Activated CD8-positive, alpha-beta T cell treated with anti-CD3 and anti-CD28 coated beads for 36 hours (primary cell): ENCODE data around the gene KRT80. TPM values are rescaled to one million over a fixed set of nuclear protein-coding genes. Genes with fewer than 3 reads are reported as not detected.

Experiments
- ATAC-seq: fragments of 200-7000 bp; cut with Tn5 transposase; one replicate; pipeline ENCODE4 v1.10.0; 2021; ENCODE audit warnings: mild to moderate bottlenecking, moderate library complexity
- CTCF ChIA-PET: fragments of 350-600 bp; sonication (Branson Sonifier 250); formaldehyde crosslinking; loops from one replicate; lab custom pipeline; 2021; ENCODE audit warnings: antibody characterized with exemption; lab: Charles Lee
- POLR2A ChIA-PET: fragments of 350-600 bp; sonication (Branson Sonifier 250); formaldehyde crosslinking; loops from one replicate; lab custom pipeline; 2021; ENCODE audit warnings: antibody characterized with exemption; lab: Charles Lee
- DNase-seq: peaks from one replicate; pipeline ENCODE4 v3.0.0-alpha.2; 2020
- H3K27ac Mint-ChIP-seq: one replicate; pipeline ENCODE4 v1.8.0; 2021; ENCODE audit warnings: mild to moderate bottlenecking, mixed read lengths
- H3K27me3 Mint-ChIP-seq: one replicate; pipeline ENCODE4 v1.8.0; 2021; ENCODE audit warnings: mixed read lengths
- H3K36me3 Mint-ChIP-seq: one replicate; pipeline ENCODE4 v1.8.0; 2021; ENCODE audit warnings: low read depth, mixed read lengths
- H3K4me1 Mint-ChIP-seq: one replicate; pipeline ENCODE4 v1.8.0; 2021; ENCODE audit warnings: low read depth, mixed read lengths
- H3K4me3 Mint-ChIP-seq: one replicate; pipeline ENCODE4 v1.8.0; 2021; ENCODE audit warnings: mild to moderate bottlenecking, moderate library complexity, mixed read lengths
- H3K9me3 Mint-ChIP-seq: one replicate; pipeline ENCODE4 v1.8.0; 2021; ENCODE audit warnings: mixed read lengths
- intact Hi-C: fragments of 100-400 bp; cut with micrococcal nuclease; formaldehyde crosslinking; loops from one replicate; pipeline ENCODE4 v1.10.0; 2022
- total RNA-seq, 2 experiments: library from RNA; stranded (reverse); gene quantifications; one replicate each; pipeline ENCODE4 v1.2.3, GENCODE V29; 2021
- TF ChIP-seq, protein P1 (sequence below): fragments of 200-600 bp; IDR thresholded peaks from one replicate; pipeline ENCODE4 v1.8.0; 2022; ENCODE audit warnings: antibody characterized with exemption, mild to moderate bottlenecking

Gene KRT80
- total RNA-seq, 2 experiments from 2014 or later = not detected

DNA sequence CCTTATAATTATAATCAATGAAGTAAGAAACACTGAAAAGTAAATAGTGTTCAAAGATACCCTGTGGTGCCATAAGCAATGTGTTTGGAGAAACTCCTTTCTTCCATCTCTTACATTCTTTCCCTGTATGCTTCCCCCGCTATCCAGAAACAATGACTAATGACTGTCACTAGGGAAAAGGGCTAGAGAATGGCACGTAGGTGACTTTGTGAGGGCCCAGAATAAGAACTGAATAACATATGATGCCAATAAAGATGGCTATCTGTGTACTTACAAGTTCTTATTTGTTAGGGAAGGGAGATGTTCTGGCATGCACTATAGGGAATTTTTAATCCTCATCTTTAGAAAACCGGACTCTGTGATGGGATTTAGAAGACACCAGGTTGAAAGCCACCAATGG lies 36.6 kb upstream of the KRT80 start:
- TF ChIP-seq, protein P1, sequence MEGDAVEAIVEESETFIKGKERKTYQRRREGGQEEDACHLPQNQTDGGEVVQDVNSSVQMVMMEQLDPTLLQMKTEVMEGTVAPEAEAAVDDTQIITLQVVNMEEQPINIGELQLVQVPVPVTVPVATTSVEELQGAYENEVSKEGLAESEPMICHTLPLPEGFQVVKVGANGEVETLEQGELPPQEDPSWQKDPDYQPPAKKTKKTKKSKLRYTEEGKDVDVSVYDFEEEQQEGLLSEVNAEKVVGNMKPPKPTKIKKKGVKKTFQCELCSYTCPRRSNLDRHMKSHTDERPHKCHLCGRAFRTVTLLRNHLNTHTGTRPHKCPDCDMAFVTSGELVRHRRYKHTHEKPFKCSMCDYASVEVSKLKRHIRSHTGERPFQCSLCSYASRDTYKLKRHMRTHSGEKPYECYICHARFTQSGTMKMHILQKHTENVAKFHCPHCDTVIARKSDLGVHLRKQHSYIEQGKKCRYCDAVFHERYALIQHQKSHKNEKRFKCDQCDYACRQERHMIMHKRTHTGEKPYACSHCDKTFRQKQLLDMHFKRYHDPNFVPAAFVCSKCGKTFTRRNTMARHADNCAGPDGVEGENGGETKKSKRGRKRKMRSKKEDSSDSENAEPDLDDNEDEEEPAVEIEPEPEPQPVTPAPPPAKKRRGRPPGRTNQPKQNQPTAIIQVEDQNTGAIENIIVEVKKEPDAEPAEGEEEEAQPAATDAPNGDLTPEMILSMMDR = no peak
- DNase-seq (no peak), ATAC-seq (no peak)
- Mint-ChIP-seq H3K9me3 (no peaks in the 10 kb centered on the region), H3K36me3 (no peaks in the 10 kb centered on the region), H3K4me1 (peaks cover 3% of the 10 kb centered on the region), H3K4me3 (no peak overlapping the region), H3K27ac (no peak overlapping the region), H3K27me3 (peaks cover 53% of the 10 kb centered on the region)
- intact Hi-C loops = no loop called here
- POLR2A ChIA-PET = no interaction called here
- CTCF ChIA-PET = no interaction called here

DNA sequence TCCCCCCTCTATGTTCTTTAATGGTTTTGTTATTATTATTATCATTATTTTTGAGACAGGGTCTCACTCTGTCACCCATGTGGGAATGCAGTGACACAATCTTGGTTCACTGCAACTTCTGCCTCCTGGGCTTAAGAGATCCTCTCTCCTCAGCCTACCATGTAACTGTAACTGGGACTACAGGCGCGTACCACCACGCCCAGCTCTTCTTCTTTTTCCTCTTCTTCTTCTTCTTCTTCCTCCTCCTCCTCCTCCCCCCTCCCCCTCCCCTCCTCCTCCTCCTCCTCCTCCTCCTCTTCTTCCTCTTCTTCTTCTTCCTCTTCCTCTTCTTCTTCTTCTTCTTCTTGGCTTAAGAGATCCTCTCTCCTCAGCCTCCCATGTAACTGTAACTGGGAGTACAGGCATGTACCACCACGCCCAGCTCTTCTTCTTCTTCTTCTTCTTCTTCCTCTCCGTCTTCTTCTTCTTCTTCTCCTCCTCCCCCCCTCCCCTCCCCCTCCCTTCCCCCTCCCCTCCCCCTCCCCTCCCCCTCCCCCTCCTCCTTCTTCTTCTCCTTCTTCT lies 35.9 kb upstream of the KRT80 start:
- no peak for DNase-seq
- H3K4me1 Mint-ChIP-seq = peaks cover 3% of the 10 kb centered on the region
- no peaks in the 10 kb centered on the region for H3K9me3 Mint-ChIP-seq
- TF ChIP-seq, protein P1 = no peak
- ChIA-PET CTCF (interaction anchor here (2.2 kb wide), 1 partner anchor 10 kb away, joined by 5 read pairs; no protein-coding TSS in a partner anchor), POLR2A (no interaction called here)
- no peak overlapping the region for H3K4me3 Mint-ChIP-seq
- ATAC-seq = no peak
- no peak overlapping the region for H3K27ac Mint-ChIP-seq
- peaks cover 53% of the 10 kb centered on the region for H3K27me3 Mint-ChIP-seq
- intact Hi-C loops = no loop called here
- no peaks in the 10 kb centered on the region for H3K36me3 Mint-ChIP-seq

DNA sequence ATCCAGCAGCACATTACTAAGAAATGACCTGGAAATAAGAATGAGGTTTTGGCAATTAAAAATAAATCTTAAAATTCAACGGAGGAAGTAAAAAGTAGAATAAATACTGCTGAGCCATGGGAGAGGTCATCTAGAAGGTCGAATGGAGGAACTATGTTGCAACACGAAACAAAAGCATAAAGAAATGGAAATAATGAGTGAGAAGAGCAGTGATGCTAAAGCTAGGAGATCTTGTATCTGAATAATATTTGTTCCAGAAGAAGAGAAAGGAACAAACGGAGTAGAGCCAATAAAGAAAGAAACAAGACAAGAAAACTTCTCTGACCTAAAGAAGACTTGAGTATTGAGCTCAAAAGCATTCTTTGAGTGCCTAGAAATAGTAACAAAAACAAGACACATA lies 34.6 kb upstream of the KRT80 start:
- DNase-seq (no peak), ATAC-seq (no peak)
- CTCF ChIA-PET = interaction anchor here (0.9 to 2.5 kb wide), 3 partner anchors 12 to 102 kb away, joined by 3 to 8 read pairs (median 5); no protein-coding TSS in a partner anchor
- POLR2A ChIA-PET = interaction anchor here (0.6 kb wide), 1 partner anchor 1887 kb away, joined by 3 read pairs; no protein-coding TSS in a partner anchor
- TF ChIP-seq, protein P1 = no peak
- no peaks in the 10 kb centered on the region for H3K36me3 Mint-ChIP-seq
- H3K27me3 Mint-ChIP-seq = peaks cover 42% of the 10 kb centered on the region
- no peak overlapping the region for H3K4me3 Mint-ChIP-seq
- H3K9me3 Mint-ChIP-seq = no peaks in the 10 kb centered on the region
- H3K4me1 Mint-ChIP-seq = peaks cover 11% of the 10 kb centered on the region
- H3K27ac Mint-ChIP-seq = no peak overlapping the region
- intact Hi-C loops = no loop called here

DNA sequence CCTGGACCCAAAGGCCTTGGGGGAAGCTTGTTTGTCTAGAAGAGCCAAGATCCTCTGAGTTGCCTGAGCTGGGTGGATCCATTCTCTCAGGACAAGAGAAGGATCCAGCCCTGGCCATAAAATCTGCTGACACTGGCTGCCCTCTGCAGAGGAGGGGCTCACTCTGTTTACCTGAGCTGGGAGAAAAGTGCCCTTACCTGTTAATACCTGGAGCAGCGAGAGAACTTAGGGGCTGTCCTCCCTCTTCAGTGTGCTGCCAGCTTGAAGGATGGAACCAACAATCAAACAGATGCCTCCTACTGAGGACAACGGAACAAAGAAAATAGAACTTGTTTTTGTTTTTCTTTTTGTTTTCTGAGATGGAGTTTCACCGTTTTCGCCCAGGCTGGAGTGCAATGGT lies 33.9 kb upstream of the KRT80 start:
- ChIA-PET CTCF (interaction anchor here (0.7 to 2.5 kb wide), 5 partner anchors 12 to 70 kb away, joined by 3 to 8 read pairs (median 7); no protein-coding TSS in a partner anchor), POLR2A (no interaction called here)
- TF ChIP-seq, protein P1 = no peak
- no peak overlapping the region for H3K27ac Mint-ChIP-seq
- peaks cover 41% of the 10 kb centered on the region for H3K27me3 Mint-ChIP-seq
- H3K9me3 Mint-ChIP-seq = no peaks in the 10 kb centered on the region
- H3K4me1 Mint-ChIP-seq = peaks cover 15% of the 10 kb centered on the region
- no peak for DNase-seq
- intact Hi-C loops = no loop called here
- H3K4me3 Mint-ChIP-seq = no peak overlapping the region
- ATAC-seq = no peak
- H3K36me3 Mint-ChIP-seq = no peaks in the 10 kb centered on the region

DNA sequence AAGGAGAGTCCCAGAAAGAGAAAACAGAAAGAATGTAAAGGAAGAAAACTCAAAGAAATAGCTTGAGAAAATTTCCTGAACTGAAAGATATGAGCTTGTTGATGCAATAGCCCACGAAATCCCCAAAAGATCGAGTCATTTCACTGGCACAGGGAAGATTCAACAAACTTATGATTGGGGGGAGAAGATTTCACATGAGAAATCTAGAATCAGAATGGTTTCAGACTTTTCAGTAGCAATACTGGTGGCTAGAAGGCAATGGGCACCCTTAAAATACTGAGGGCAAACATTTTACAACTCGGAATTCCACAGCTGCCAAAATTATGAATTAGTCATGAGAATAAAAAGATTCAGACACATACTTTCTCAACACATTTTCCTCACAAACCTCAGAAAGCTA lies 32.3 kb upstream of the KRT80 start:
- intact Hi-C loops = no loop called here
- H3K27ac Mint-ChIP-seq = no peak overlapping the region
- DNase-seq (no peak), ATAC-seq (no peak)
- no peaks in the 10 kb centered on the region for H3K36me3 Mint-ChIP-seq
- POLR2A ChIA-PET = interaction anchor here (1.4 kb wide), 1 partner anchor 12 kb away, joined by 3 read pairs; no protein-coding TSS in a partner anchor
- H3K4me3 Mint-ChIP-seq = no peak overlapping the region
- CTCF ChIA-PET = interaction anchor here (0.9 to 2.2 kb wide), 3 partner anchors 11 to 27 kb away, joined by 3 to 7 read pairs (median 7); no protein-coding TSS in a partner anchor
- peaks cover 35% of the 10 kb centered on the region for H3K27me3 Mint-ChIP-seq
- TF ChIP-seq, protein P1 = no peak
- H3K4me1 Mint-ChIP-seq = peaks cover 15% of the 10 kb centered on the region
- H3K9me3 Mint-ChIP-seq = no peaks in the 10 kb centered on the region
